Measurements from ENCODE around the gene NUP160. TPM values are rescaled to one million over a fixed set of nuclear protein-coding genes. Genes with fewer than 3 reads are reported as not detected.

The NUP160 gene
- polyA plus RNA-seq, 3 donors: 10.6 to 15.7 (median 10.9) TPM

DNA sequence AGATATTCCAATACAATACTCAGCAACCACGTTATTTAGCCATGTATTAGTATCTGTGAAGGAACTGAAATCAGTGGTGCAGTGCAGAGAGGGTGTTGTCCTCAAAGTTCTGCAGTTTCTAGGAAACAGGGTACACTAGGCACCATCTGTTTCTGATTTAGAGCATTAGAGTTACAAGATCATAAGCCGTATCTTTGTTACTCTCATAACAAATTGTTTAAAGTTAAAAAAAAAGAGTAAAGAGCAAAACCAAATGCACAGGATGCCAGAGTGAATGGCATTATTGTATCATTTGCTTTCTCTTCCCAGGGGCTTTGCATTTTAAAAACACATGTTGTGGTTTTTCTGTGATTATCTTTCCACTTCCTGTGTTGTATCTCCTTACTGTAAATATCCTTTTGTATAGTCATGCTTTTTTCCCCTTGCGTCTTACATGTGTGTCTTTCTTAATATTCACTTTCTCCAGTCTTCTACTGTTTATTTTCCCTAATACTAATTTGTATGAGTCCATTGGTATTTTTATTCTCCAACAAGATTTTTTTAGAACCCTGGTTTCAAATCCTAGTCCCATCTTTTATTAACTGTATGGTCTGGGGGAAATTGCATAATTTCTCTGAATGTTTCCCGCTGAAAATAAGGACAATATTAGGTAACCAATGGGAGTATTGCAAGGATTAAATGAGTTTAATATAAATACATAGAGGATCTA, 15.2 kb upstream of the NUP160 start:
- no peak for DNase-seq
- no peaks in the 10 kb centered on the region for H4K20me1 ChIP-seq (ENCODE audit: insufficient read depth, low read length)
- H3K4me1 ChIP-seq (ENCODE audit: control insufficient read depth in 1 of 2, insufficient read depth in 2 of 2, low read length in 2 of 2): peaks cover 29 to 48% of the 10 kb centered on the region in 2 donors
- H3K4me3 ChIP-seq (replicated peaks in 1 of 3; ENCODE audit: low read depth in 2 of 3, low read length in 3 of 3): peak overlapping the region in 1 of 3 experiments; percentile 17
- Mint-ChIP-seq H3K9me3 (peaks cover 0 to 3% (median 0%) of the 10 kb centered on the region in 7 donors), H3K27me3 (ENCODE audit: low read depth in 3 of 3) (peaks cover 0 to 2% (median 1%) of the 10 kb centered on the region in 3 donors), H3K36me3 (no peaks in the 10 kb centered on the region), H3K4me1 (peaks cover 37% of the 10 kb centered on the region), H3K4me3 (peak overlapping the region in 1 of 2 donors; percentile 21), H3K27ac (peak overlapping the region in 6 of 7 donors; percentile 33 to 59 (median 54))
- WGBS (ENCODE audit: insufficient coverage): no CpG with 5 or more reads among the region's 4 CpGs
- no peak overlapping the region for H3K9ac ChIP-seq (ENCODE audit: insufficient read depth, low read length, poor library complexity, severe bottlenecking)
- peak overlapping the region; percentile 51 for H3K4me2 ChIP-seq (replicated peaks; ENCODE audit: extremely low read depth, low read length, poor library complexity, severe bottlenecking)
- no peaks in the 10 kb centered on the region for H3K27me3 ChIP-seq (ENCODE audit: control insufficient read depth in 2 of 2, insufficient read depth in 2 of 2, low read length in 2 of 2)
- no peak overlapping the region for H2AFZ ChIP-seq (ENCODE audit: insufficient read depth, low read depth, low read length, poor library complexity, severe bottlenecking)
- peak overlapping the region in 1 of 2 donors; percentile 39 for H3K27ac ChIP-seq (ENCODE audit: low read depth in 1 of 2, low read length in 2 of 2)
- TF ChIP-seq, protein P1, sequence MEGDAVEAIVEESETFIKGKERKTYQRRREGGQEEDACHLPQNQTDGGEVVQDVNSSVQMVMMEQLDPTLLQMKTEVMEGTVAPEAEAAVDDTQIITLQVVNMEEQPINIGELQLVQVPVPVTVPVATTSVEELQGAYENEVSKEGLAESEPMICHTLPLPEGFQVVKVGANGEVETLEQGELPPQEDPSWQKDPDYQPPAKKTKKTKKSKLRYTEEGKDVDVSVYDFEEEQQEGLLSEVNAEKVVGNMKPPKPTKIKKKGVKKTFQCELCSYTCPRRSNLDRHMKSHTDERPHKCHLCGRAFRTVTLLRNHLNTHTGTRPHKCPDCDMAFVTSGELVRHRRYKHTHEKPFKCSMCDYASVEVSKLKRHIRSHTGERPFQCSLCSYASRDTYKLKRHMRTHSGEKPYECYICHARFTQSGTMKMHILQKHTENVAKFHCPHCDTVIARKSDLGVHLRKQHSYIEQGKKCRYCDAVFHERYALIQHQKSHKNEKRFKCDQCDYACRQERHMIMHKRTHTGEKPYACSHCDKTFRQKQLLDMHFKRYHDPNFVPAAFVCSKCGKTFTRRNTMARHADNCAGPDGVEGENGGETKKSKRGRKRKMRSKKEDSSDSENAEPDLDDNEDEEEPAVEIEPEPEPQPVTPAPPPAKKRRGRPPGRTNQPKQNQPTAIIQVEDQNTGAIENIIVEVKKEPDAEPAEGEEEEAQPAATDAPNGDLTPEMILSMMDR (IDR thresholded peaks at IDR 0.05): no peak
- H3K79me2 ChIP-seq (ENCODE audit: insufficient read depth, low read length): no peaks in the 10 kb centered on the region
- H3K36me3 ChIP-seq (replicated peaks in 1 of 2; ENCODE audit: control insufficient read depth in 1 of 2, insufficient read depth in 2 of 2, low read length in 2 of 2): no peaks in the 10 kb centered on the region
- intact Hi-C loops (cut with micrococcal nuclease): no loop called here
- H3K9me3 ChIP-seq (replicated peaks in 1 of 2; ENCODE audit: control insufficient read depth in 1 of 2, insufficient read depth in 1 of 2, low read length in 2 of 2): no peaks in the 10 kb centered on the region

DNA sequence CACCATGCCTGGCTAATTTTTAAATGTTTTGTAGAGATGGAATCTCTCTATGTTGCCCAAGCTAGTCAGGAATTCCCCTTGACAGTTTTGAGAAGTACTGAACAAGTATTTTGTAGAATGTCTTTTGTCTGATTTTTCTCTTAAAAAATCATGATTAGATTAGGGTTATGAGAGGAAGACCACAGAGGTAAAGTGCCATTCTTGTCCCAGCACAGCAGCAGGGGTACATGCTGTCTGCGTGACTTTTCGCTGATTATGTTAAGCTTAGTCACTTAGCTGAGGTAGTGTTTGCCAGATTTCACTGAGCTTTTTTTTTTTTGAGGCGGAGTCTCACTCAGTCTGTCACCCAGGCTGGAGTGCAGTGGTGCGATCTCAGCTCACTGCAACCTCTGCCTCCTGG, 13.6 kb upstream of the NUP160 start:
- no peak overlapping the region for H3K9ac ChIP-seq (ENCODE audit: insufficient read depth, low read length, poor library complexity, severe bottlenecking)
- Mint-ChIP-seq H3K27ac (no peak overlapping the region), H3K36me3 (no peaks in the 10 kb centered on the region), H3K4me3 (no peak overlapping the region), H3K27me3 (ENCODE audit: low read depth in 3 of 3) (peaks cover 0 to 3% (median 2%) of the 10 kb centered on the region in 3 donors), H3K9me3 (no peaks in the 10 kb centered on the region), H3K4me1 (peaks cover 45% of the 10 kb centered on the region)
- no peaks in the 10 kb centered on the region for H3K36me3 ChIP-seq (replicated peaks in 1 of 2; ENCODE audit: control insufficient read depth in 1 of 2, insufficient read depth in 2 of 2, low read length in 2 of 2)
- no peak for DNase-seq
- peaks cover 29 to 51% of the 10 kb centered on the region in 2 donors for H3K4me1 ChIP-seq (ENCODE audit: control insufficient read depth in 1 of 2, insufficient read depth in 2 of 2, low read length in 2 of 2)
- H3K79me2 ChIP-seq (ENCODE audit: insufficient read depth, low read length): no peaks in the 10 kb centered on the region
- no peaks in the 10 kb centered on the region for H4K20me1 ChIP-seq (ENCODE audit: insufficient read depth, low read length)
- H3K4me2 ChIP-seq (replicated peaks; ENCODE audit: extremely low read depth, low read length, poor library complexity, severe bottlenecking): no peak overlapping the region
- H3K9me3 ChIP-seq (replicated peaks in 1 of 2; ENCODE audit: control insufficient read depth in 1 of 2, insufficient read depth in 1 of 2, low read length in 2 of 2): no peaks in the 10 kb centered on the region
- H3K27ac ChIP-seq (ENCODE audit: low read depth in 1 of 2, low read length in 2 of 2): no peak overlapping the region
- TF ChIP-seq, protein P1 (IDR thresholded peaks at IDR 0.05): no peak
- H3K27me3 ChIP-seq (ENCODE audit: control insufficient read depth in 2 of 2, insufficient read depth in 2 of 2, low read length in 2 of 2): no peaks in the 10 kb centered on the region
- H3K4me3 ChIP-seq (replicated peaks in 1 of 3; ENCODE audit: low read depth in 2 of 3, low read length in 3 of 3): no peak overlapping the region
- 96% methylated on average over 3 of the region's 4 CpGs for WGBS (ENCODE audit: insufficient coverage)
- H2AFZ ChIP-seq (ENCODE audit: insufficient read depth, low read depth, low read length, poor library complexity, severe bottlenecking): no peak overlapping the region
- intact Hi-C loops (cut with micrococcal nuclease): no loop called here
